A673 (cell line): Measurements from ENCODE around the gene MLC1.

Experiments used
- EZH2 ChIP-seq: fragments of 200-600 bp; sonication (generic); IDR thresholded peaks from 2 replicates; pipeline ENCODE4 v1.6.1; 2017; ENCODE audit warnings: borderline replicate concordance, low read depth, mild to moderate bottlenecking, mixed read lengths, antibody characterized with exemption, low read length; ENCODE audit not compliant: poor library complexity, severe bottlenecking
- TF ChIP-seq, protein P1 (sequence below): fragments of 300-800, 200-600 bp; sonication (generic); conservative IDR thresholded peaks from 2 replicates; pipeline ENCODE4 v1.5.1; 2017; ENCODE audit warnings: low read depth, mild to moderate bottlenecking, antibody characterized with exemption, low read length, moderate library complexity, mixed read lengths

DNA sequence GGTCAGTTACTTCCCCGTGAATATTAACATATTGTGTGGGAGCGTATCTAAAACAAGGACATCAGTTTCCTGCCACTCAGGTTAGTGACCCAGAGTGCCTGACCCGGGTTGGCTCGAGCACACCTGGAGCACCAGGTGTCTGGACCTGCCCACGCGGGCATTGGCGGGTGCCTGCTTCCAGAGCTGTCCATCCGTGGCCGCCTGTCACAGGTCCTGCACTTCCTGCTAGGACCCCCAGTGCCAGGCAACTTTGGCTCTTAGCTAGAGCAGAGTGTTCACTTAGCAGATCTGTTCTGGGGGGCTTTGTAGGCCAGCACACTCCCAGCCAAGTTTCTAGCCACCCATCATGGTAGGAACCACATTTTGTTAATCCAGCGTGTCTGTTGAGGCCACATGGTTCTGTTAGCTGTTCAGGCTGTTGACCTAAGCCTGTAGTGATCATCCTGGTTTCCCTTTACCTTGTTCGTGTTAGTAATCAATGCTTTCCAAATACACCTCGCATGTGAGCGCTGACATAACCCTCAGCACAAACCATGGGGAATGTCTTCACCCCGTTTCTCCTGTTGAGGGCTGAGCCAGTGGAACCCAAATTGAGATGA, 34.0 kb upstream of the MLC1 start:
- TF ChIP-seq, protein P1, sequence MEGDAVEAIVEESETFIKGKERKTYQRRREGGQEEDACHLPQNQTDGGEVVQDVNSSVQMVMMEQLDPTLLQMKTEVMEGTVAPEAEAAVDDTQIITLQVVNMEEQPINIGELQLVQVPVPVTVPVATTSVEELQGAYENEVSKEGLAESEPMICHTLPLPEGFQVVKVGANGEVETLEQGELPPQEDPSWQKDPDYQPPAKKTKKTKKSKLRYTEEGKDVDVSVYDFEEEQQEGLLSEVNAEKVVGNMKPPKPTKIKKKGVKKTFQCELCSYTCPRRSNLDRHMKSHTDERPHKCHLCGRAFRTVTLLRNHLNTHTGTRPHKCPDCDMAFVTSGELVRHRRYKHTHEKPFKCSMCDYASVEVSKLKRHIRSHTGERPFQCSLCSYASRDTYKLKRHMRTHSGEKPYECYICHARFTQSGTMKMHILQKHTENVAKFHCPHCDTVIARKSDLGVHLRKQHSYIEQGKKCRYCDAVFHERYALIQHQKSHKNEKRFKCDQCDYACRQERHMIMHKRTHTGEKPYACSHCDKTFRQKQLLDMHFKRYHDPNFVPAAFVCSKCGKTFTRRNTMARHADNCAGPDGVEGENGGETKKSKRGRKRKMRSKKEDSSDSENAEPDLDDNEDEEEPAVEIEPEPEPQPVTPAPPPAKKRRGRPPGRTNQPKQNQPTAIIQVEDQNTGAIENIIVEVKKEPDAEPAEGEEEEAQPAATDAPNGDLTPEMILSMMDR = no peak
- no peak for TF ChIP-seq EZH2
